IMR-90 (cell line): ENCODE results near the gene DZIP1L. TPM values are rescaled to one million over a fixed set of nuclear protein-coding genes. Genes with fewer than 3 reads are reported as not detected.

Source experiments
- ATAC-seq: fragments of 200-7000 bp; cut with Tn5 transposase; 2 replicates; pipeline ENCODE4 v1.9.1; 2020; ENCODE audit warnings: low read depth, mild to moderate bottlenecking, moderate library complexity
- BruUV-seq: library from RNA; stranded (reverse); fragments of 400-500 nt; replicated peaks from 2 replicates; lab custom pipeline; 2021; lab: Mats Ljungman, UMichigan
- CTCF ChIA-PET: fragments of 300-600 bp; formaldehyde crosslinking; extraction: SDS; loops from one replicate; lab custom pipeline; 2021; ENCODE audit warnings: antibody characterized with exemption; lab: Yijun Ruan, JAX
- POLR2A ChIA-PET: fragments of 300-600 bp; sonication (Branson Sonifier 250); formaldehyde crosslinking; loops from one replicate; lab custom pipeline; 2022; ENCODE audit warnings: antibody characterized with exemption; ENCODE audit not compliant: unreplicated experiment; lab: Charles Lee
- DNase-seq: peaks from one replicate; pipeline ENCODE4 v3.0.0; 2013
- H2AFZ ChIP-seq: replicated peaks from 2 replicates; pipeline ENCODE3; 2013; ENCODE audit warnings: low read length, mild to moderate bottlenecking; ENCODE audit not compliant: poor library complexity
- H2AK5ac ChIP-seq: 2 replicates; pipeline ENCODE4 v1.6.1; 2013; ENCODE audit warnings: low read depth, low read length, inconsistent platforms
- H2AK9ac ChIP-seq: replicated peaks from 2 replicates; pipeline ENCODE3; 2013; ENCODE audit warnings: mild to moderate bottlenecking, low read depth, low read length, moderate library complexity; ENCODE audit not compliant: poor library complexity
- H2BK120ac ChIP-seq: 2 replicates; pipeline ENCODE4 v1.6.1; 2013; ENCODE audit warnings: low read depth, low read length, inconsistent platforms
- H2BK15ac ChIP-seq: 3 replicates; pipeline ENCODE4 v1.6.1; 2013; ENCODE audit warnings: low read depth, low read length, inconsistent platforms
- H2BK20ac ChIP-seq: 2 replicates; pipeline ENCODE4 v1.6.1; 2013; ENCODE audit warnings: low read depth, mild to moderate bottlenecking, inconsistent platforms, low read length, moderate library complexity
- H2BK5ac ChIP-seq: 2 replicates; pipeline ENCODE4 v1.6.1; 2013; ENCODE audit warnings: mild to moderate bottlenecking, low read depth, low read length, inconsistent platforms; ENCODE audit not compliant: poor library complexity, severe bottlenecking
- H3K14ac ChIP-seq: replicated peaks from 2 replicates; pipeline ENCODE4 v1.6.1; 2013; ENCODE audit warnings: low read depth, low read length, inconsistent platforms
- H3K18ac ChIP-seq: 2 replicates; pipeline ENCODE4 v1.6.1; 2013; ENCODE audit warnings: low read depth, low read length, control low read depth
- H3K23ac ChIP-seq: 2 replicates; pipeline ENCODE4 v1.6.1; 2013; ENCODE audit warnings: low read depth, low read length, inconsistent platforms
- H3K27ac ChIP-seq: 2 replicates; pipeline ENCODE4 v1.5.1; 2013; ENCODE audit warnings: mild to moderate bottlenecking, control low read depth, low read length; ENCODE audit not compliant: insufficient read depth
- H3K27me3 ChIP-seq: 2 replicates; pipeline ENCODE4 v1.6.1; 2013; ENCODE audit warnings: low read length; ENCODE audit not compliant: control insufficient read depth, insufficient read depth
- H3K36me3 ChIP-seq: 2 replicates; pipeline ENCODE4 v1.6.1; 2013; ENCODE audit warnings: low read length, mixed read lengths; ENCODE audit not compliant: control insufficient read depth, insufficient read depth
- H3K4ac ChIP-seq: 2 replicates; pipeline ENCODE4 v1.6.1; 2013; ENCODE audit warnings: low read depth, low read length, inconsistent platforms
- H3K4me1 ChIP-seq: 2 replicates; pipeline ENCODE4 v1.6.1; 2013; ENCODE audit warnings: low read length, mixed read lengths; ENCODE audit not compliant: control insufficient read depth, insufficient read depth
- H3K4me2 ChIP-seq: 2 replicates; pipeline ENCODE4 v1.6.1; 2013; ENCODE audit warnings: low read depth, mild to moderate bottlenecking, control low read depth, low read length, moderate library complexity
- H3K4me3 ChIP-seq: 2 replicates; pipeline ENCODE4 v1.5.1; 2013; ENCODE audit warnings: low read depth, mild to moderate bottlenecking, control low read depth, low read length, moderate library complexity; ENCODE audit not compliant: insufficient read depth
- H3K56ac ChIP-seq: 2 replicates; pipeline ENCODE4 v1.6.1; 2013; ENCODE audit warnings: low read length, inconsistent platforms; ENCODE audit not compliant: insufficient read depth; ENCODE audit errors: extremely low read depth
- H3K79me1 ChIP-seq, 2 experiments: 2 replicates each; pipeline ENCODE4 v1.6.1; 2013; ENCODE audit warnings: low read length in 2 of 2, inconsistent platforms in 1 of 2, low read depth in 1 of 2
- H3K9ac ChIP-seq: 2 replicates; pipeline ENCODE4 v1.6.1; 2013; ENCODE audit warnings: low read depth, low read length, control low read depth
- H3K9me1 ChIP-seq: 2 replicates; pipeline ENCODE4 v1.6.1; 2013; ENCODE audit warnings: low read length, inconsistent platforms; ENCODE audit not compliant: insufficient read depth
- H3K9me3 ChIP-seq: 2 replicates; pipeline ENCODE4 v1.6.1; 2013; ENCODE audit warnings: low read length; ENCODE audit not compliant: control insufficient read depth, insufficient read depth
- H4K20me1 ChIP-seq: 2 replicates; pipeline ENCODE4 v1.6.1; 2013; ENCODE audit warnings: low read length, inconsistent platforms; ENCODE audit not compliant: insufficient read depth
- H4K5ac ChIP-seq: 2 replicates; pipeline ENCODE4 v1.6.1; 2013; ENCODE audit warnings: mild to moderate bottlenecking, low read depth, low read length, control low read depth
- H4K8ac ChIP-seq, 2 experiments: 2 replicates each; pipeline ENCODE4 v1.6.1; 2013; ENCODE audit warnings: low read depth in 2 of 2, low read length in 2 of 2, control low read depth in 1 of 2, inconsistent platforms in 1 of 2
- H4K91ac ChIP-seq: 2 replicates; pipeline ENCODE4 v1.6.1; 2013; ENCODE audit warnings: low read depth, low read length, inconsistent platforms; ENCODE audit not compliant: insufficient read depth
- BHLHE40 ChIP-seq: fragments of 150-350 bp; IDR thresholded peaks from 2 replicates; pipeline ENCODE4 v1.6.1; 2016; ENCODE audit warnings: mild to moderate bottlenecking, low read depth, low read length
- MAFK ChIP-seq: IDR thresholded peaks from 2 replicates; pipeline ENCODE4 v1.6.1; 2012; ENCODE audit warnings: low read depth, low read length, improper control_type of control experiment
- dilution Hi-C: fragments of 300-500 bp; cut with HindIII; formaldehyde crosslinking; loops from one replicate; pipeline ENCODE4 v1.14.3; 2018; ENCODE audit warnings: low sequenced_read_pairs; ENCODE audit not compliant: unreplicated experiment
- in situ Hi-C: fragments of 300-500 bp; cut with MboI; formaldehyde crosslinking; loops from 3 replicates; pipeline ENCODE4 v1.14.3; 2019; ENCODE audit warnings: low sequenced_read_pairs, inconsistent platforms, mixed read lengths
- intact Hi-C: fragments of 100-400 bp; cut with micrococcal nuclease; formaldehyde crosslinking; loops from 2 replicates; pipeline ENCODE4 v1.10.0; 2022
- polyA plus RNA-seq, 3 experiments: library from polyadenylated mRNA; depleted of rRNA; stranded (reverse); fragments of >200 nt; gene quantifications; 2 replicates each; pipeline ENCODE4 v1.2.3, GENCODE V29; 2012; ENCODE audit warnings: low replicate concordance in 1 of 3
- total RNA-seq: library from RNA; depleted of rRNA; stranded (reverse); fragments of >200 nt; gene quantifications from 2 replicates; pipeline ENCODE4 v1.2.3, GENCODE V29; 2012
- TF ChIP-seq, protein P1 (sequence below): conservative IDR thresholded peaks from 2 replicates; pipeline ENCODE4 v1.5.1; 2012; ENCODE audit warnings: mild to moderate bottlenecking, low read depth, low read length, improper control_type of control experiment

Gene DZIP1L
- total and polyA plus RNA-seq, 2 of the 4 experiments (the other 2 are of a cell fraction) = 12.9 to 14.7 TPM

DNA sequence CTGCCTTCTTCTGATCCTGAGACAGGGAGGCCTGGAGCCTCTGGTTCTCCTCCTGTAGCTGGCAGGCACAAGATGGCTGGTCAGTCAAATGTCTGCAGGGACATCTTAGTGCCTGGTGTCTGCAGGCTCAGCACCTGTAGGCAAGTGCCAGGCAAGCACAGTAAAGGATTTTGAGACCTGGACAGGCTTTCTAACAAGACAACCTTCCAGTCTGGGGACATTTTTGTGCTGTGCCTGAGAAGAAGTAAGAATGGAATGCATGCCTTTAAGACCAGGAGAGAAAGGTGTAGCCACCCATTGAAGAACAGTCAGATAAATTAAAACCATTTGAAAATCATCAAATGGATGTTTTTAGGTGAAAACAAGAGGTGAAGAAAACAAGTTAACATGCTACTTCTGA lies 31.2 kb downstream of the DZIP1L start:
- H2BK15ac ChIP-seq = no peak overlapping the region
- no peak overlapping the region for H3K4me2 ChIP-seq
- H4K20me1 ChIP-seq = peaks cover 24% of the 10 kb centered on the region
- TF ChIP-seq MAFK (no peak), BHLHE40 (no peak)
- TF ChIP-seq, protein P1, sequence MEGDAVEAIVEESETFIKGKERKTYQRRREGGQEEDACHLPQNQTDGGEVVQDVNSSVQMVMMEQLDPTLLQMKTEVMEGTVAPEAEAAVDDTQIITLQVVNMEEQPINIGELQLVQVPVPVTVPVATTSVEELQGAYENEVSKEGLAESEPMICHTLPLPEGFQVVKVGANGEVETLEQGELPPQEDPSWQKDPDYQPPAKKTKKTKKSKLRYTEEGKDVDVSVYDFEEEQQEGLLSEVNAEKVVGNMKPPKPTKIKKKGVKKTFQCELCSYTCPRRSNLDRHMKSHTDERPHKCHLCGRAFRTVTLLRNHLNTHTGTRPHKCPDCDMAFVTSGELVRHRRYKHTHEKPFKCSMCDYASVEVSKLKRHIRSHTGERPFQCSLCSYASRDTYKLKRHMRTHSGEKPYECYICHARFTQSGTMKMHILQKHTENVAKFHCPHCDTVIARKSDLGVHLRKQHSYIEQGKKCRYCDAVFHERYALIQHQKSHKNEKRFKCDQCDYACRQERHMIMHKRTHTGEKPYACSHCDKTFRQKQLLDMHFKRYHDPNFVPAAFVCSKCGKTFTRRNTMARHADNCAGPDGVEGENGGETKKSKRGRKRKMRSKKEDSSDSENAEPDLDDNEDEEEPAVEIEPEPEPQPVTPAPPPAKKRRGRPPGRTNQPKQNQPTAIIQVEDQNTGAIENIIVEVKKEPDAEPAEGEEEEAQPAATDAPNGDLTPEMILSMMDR = no peak
- H4K5ac ChIP-seq = no peak overlapping the region
- POLR2A ChIA-PET = no interaction called here
- DNase-seq = no peak
- H3K27ac ChIP-seq = no peak overlapping the region; the same call in 1 of the 2 replicates
- no peaks in the 10 kb centered on the region for H3K27me3 ChIP-seq
- no peak overlapping the region for H3K56ac ChIP-seq
- intact Hi-C loops = loop anchor here (5.0 kb wide), 1 partner anchor 33 kb away; the partner anchor contains the start of gene DZIP1L
- no peak overlapping the region for H2BK5ac ChIP-seq
- 0 out of 2 replicates have a peak overlapping the region, but pooled peaks have one; percentile 33 for H3K14ac ChIP-seq
- BruUV-seq = no TSS peak
- no peak overlapping the region; the same call in 1 of the 2 replicates for H3K23ac ChIP-seq
- H4K91ac ChIP-seq = no peak overlapping the region
- no peak overlapping the region; the same call in 1 of the 2 replicates for H3K18ac ChIP-seq
- H2AK5ac ChIP-seq = no peak overlapping the region
- peaks cover 19 to 42% of the 10 kb centered on the region in 2 experiments; a peak in 3 of 4 replicates for H3K79me1 ChIP-seq
- no peak overlapping the region for H2BK120ac ChIP-seq
- H3K4me1 ChIP-seq = peaks cover 25% of the 10 kb centered on the region
- dilution Hi-C loops = no loop called here
- no peak for ATAC-seq
- H3K4me3 ChIP-seq = no peak overlapping the region
- peaks cover 38% of the 10 kb centered on the region for H3K9me1 ChIP-seq
- no peak overlapping the region for H2BK20ac ChIP-seq
- no peak overlapping the region for H2AFZ ChIP-seq
- H3K4ac ChIP-seq = no peak overlapping the region
- no peak overlapping the region for H3K9ac ChIP-seq
- H3K36me3 ChIP-seq = peaks cover 27% of the 10 kb centered on the region
- CTCF ChIA-PET = no interaction called here
- H4K8ac ChIP-seq = no peak overlapping the region
- no peak overlapping the region for H2AK9ac ChIP-seq
- no peaks in the 10 kb centered on the region for H3K9me3 ChIP-seq
- in situ Hi-C loops = no loop called here
